Hepatocyte (in vitro differentiated cells): Measurements from ENCODE around the gene PSD2. TPM values are rescaled to one million over a fixed set of nuclear protein-coding genes. Genes with fewer than 3 reads are reported as not detected.

Source experiments
- DNase-seq: peaks from one replicate; pipeline ENCODE4 v3.0.0-alpha.2; 2016; ENCODE audit warnings: low spot score
- H2AFZ ChIP-seq: fragments of 200-600 bp; sonication (generic); 2 replicates; pipeline ENCODE4 v1.6.0; 2016; ENCODE audit warnings: antibody characterized with exemption, mild to moderate bottlenecking
- H3K27ac ChIP-seq: fragments of 200-600 bp; sonication (generic); 2 replicates; pipeline ENCODE4 v1.5.1; 2016; ENCODE audit warnings: mild to moderate bottlenecking
- H3K27me3 ChIP-seq: fragments of 200-600 bp; sonication (generic); 2 replicates; pipeline ENCODE4 v1.6.1; 2016
- H3K36me3 ChIP-seq: fragments of 200-600 bp; sonication (generic); replicated peaks from 2 replicates; pipeline ENCODE4 v1.5.1; 2016; ENCODE audit warnings: low read depth; ENCODE audit not compliant: insufficient read depth
- H3K4me1 ChIP-seq: fragments of 200-600 bp; sonication (generic); 2 replicates; pipeline ENCODE4 v1.5.1; 2016; ENCODE audit warnings: mild to moderate bottlenecking, moderate library complexity; ENCODE audit not compliant: insufficient read depth
- H3K4me2 ChIP-seq: fragments of 200-600 bp; sonication (generic); 2 replicates; pipeline ENCODE4 v1.6.0; 2016
- H3K4me3 ChIP-seq: fragments of 200-600 bp; sonication (generic); 2 replicates; pipeline ENCODE4 v1.5.1; 2016; ENCODE audit warnings: mild to moderate bottlenecking
- H3K79me2 ChIP-seq: fragments of 200-600 bp; sonication (generic); 2 replicates; pipeline ENCODE4 v1.6.0; 2017; ENCODE audit warnings: mild to moderate bottlenecking
- H3K9me2 ChIP-seq: fragments of 200-600 bp; sonication (generic); replicated peaks from 2 replicates; pipeline ENCODE4 v1.6.0; 2017; ENCODE audit warnings: mild to moderate bottlenecking; ENCODE audit not compliant: insufficient read depth
- H3K9me3 ChIP-seq: fragments of 200-600 bp; sonication (generic); 2 replicates; pipeline ENCODE4 v1.5.1; 2016; ENCODE audit warnings: low read depth, mild to moderate bottlenecking
- H4K20me1 ChIP-seq: fragments of 200-600 bp; sonication (generic); 2 replicates; pipeline ENCODE4 v1.6.0; 2016; ENCODE audit warnings: mild to moderate bottlenecking; ENCODE audit not compliant: insufficient read depth, poor library complexity, severe bottlenecking
- EZH2 ChIP-seq: fragments of 200-600 bp; sonication (generic); IDR thresholded peaks from 2 replicates; pipeline ENCODE4 v1.6.1; 2016; ENCODE audit warnings: antibody characterized with exemption, mild to moderate bottlenecking, borderline replicate concordance
- EZH2phosphoT487 ChIP-seq: fragments of 200-600 bp; sonication (generic); IDR thresholded peaks from one replicate; pipeline ENCODE4 v1.6.1; 2018; ENCODE audit warnings: antibody characterized with exemption, mild to moderate bottlenecking, low read depth, moderate library complexity; ENCODE audit not compliant: unreplicated experiment, severe bottlenecking
- WGBS: methylation state at CpG from one replicate; pipeline ENCODE4 v1.1.6; 2016; ENCODE audit warnings: low lambda C conversion rate; ENCODE audit errors: missing lambda C conversion rate; 5-methylcytosine and 5-hydroxymethylcytosine counted together
- polyA plus RNA-seq: library from polyadenylated mRNA; unstranded; fragments of >200 nt; fragmentation: Nextera tagmentation; extraction: Ambion mirVana; gene quantifications from 2 replicates; pipeline ENCODE4 v1.2.1, GENCODE V29; 2016
- total RNA-seq: library from RNA; depleted of rRNA; stranded (reverse); fragments of >200 nt; gene quantifications from 2 replicates; pipeline ENCODE4 v1.2.3, GENCODE V29; 2014
- TF ChIP-seq, protein P1 (sequence below): fragments of 200-600 bp; sonication (generic); IDR thresholded peaks from 2 replicates; pipeline ENCODE4 v1.5.1; 2016; ENCODE audit warnings: antibody characterized with exemption, mild to moderate bottlenecking; ENCODE audit not compliant: poor library complexity

Gene PSD2
- total and polyA plus RNA-seq, 2 experiments from 2014 or later: not detected

GRCh38 chr5:139796061-139796806, 626 bp downstream of the PSD2 start:
- Histone ChIP-seq H2AFZ (no peak overlapping the region), H3K36me3 (no peaks in the 10 kb centered on the region), H3K27me3 (peaks cover 77% of the 10 kb centered on the region), H3K4me2 (peak overlapping the region; percentile 81), H3K4me1 (no peaks in the 10 kb centered on the region), H3K9me2 (no peaks in the 10 kb centered on the region), H3K27ac (no peak overlapping the region), H3K4me3 (no peak overlapping the region), H4K20me1 (no peaks in the 10 kb centered on the region), H3K79me2 (no peaks in the 10 kb centered on the region), H3K9me3 (no peaks in the 10 kb centered on the region)
- TF ChIP-seq, protein P1, sequence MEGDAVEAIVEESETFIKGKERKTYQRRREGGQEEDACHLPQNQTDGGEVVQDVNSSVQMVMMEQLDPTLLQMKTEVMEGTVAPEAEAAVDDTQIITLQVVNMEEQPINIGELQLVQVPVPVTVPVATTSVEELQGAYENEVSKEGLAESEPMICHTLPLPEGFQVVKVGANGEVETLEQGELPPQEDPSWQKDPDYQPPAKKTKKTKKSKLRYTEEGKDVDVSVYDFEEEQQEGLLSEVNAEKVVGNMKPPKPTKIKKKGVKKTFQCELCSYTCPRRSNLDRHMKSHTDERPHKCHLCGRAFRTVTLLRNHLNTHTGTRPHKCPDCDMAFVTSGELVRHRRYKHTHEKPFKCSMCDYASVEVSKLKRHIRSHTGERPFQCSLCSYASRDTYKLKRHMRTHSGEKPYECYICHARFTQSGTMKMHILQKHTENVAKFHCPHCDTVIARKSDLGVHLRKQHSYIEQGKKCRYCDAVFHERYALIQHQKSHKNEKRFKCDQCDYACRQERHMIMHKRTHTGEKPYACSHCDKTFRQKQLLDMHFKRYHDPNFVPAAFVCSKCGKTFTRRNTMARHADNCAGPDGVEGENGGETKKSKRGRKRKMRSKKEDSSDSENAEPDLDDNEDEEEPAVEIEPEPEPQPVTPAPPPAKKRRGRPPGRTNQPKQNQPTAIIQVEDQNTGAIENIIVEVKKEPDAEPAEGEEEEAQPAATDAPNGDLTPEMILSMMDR: no peak
- TF ChIP-seq EZH2: peak; percentile 97
- 13% methylated on average over 12 of the region's 47 CpGs for WGBS
- DNase-seq: no peak

GRCh38 chr5:139797335-139797734, 1.7 kb downstream of the PSD2 start:
- H3K9me2 ChIP-seq: no peaks in the 10 kb centered on the region
- H3K4me3 ChIP-seq: no peak overlapping the region
- TF ChIP-seq EZH2phosphoT487 (no peak), EZH2 (no peak)
- TF ChIP-seq, protein P1: no peak
- no peaks in the 10 kb centered on the region for H3K36me3 ChIP-seq
- no peaks in the 10 kb centered on the region for H3K4me1 ChIP-seq
- no peak overlapping the region for H2AFZ ChIP-seq
- H3K27me3 ChIP-seq: peaks cover 83% of the 10 kb centered on the region
- H3K9me3 ChIP-seq: no peaks in the 10 kb centered on the region
- H3K27ac ChIP-seq: no peak overlapping the region
- H3K79me2 ChIP-seq: no peaks in the 10 kb centered on the region
- no peak overlapping the region for H3K4me2 ChIP-seq
- DNase-seq: no peak
- no peaks in the 10 kb centered on the region for H4K20me1 ChIP-seq
- 70% methylated on average over 3 of the region's 3 CpGs for WGBS

GRCh38 chr5:139797856-139798510, 2.4 kb downstream of the PSD2 start:
- peaks cover 86% of the 10 kb centered on the region for H3K27me3 ChIP-seq
- 67% methylated on average over 9 of the region's 9 CpGs for WGBS
- H2AFZ ChIP-seq: no peak overlapping the region
- H3K4me3 ChIP-seq: no peak overlapping the region
- no peaks in the 10 kb centered on the region for H3K4me1 ChIP-seq
- H3K27ac ChIP-seq: no peak overlapping the region
- H3K4me2 ChIP-seq: no peak overlapping the region
- no peaks in the 10 kb centered on the region for H3K36me3 ChIP-seq
- no peaks in the 10 kb centered on the region for H3K79me2 ChIP-seq
- H3K9me3 ChIP-seq: no peaks in the 10 kb centered on the region
- TF ChIP-seq EZH2: no peak
- H3K9me2 ChIP-seq: no peaks in the 10 kb centered on the region
- DNase-seq: no peak
- H4K20me1 ChIP-seq: no peaks in the 10 kb centered on the region

DNA sequence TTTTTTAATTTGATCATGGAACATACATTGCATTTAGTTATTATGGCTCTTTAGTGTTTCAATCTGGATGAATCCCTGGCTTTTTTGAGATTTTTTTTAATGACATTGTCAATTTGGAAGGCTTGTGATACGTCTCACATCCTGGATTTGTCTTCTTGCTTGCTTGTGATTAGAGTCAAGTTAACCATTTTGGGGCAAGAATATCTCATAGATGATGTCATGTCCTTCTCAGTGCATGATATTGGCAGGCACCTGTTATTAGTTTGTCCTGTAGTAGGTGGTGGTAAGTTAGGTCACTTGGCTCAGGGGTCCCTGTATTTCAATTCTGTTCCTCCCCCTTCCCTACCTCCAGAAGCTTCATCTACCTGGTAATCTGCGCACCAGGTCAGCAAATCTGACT, 3.3 kb downstream of the PSD2 start:
- WGBS: 76% methylated on average over 2 of the region's 2 CpGs
- no peak overlapping the region for H2AFZ ChIP-seq
- peaks cover 84% of the 10 kb centered on the region for H3K27me3 ChIP-seq

More for the DNA sequence above, 3.3 kb downstream of the PSD2 start:
- no peak overlapping the region for H3K27ac ChIP-seq
- no peaks in the 10 kb centered on the region for H3K9me2 ChIP-seq
- H3K4me2 ChIP-seq: no peak overlapping the region
- H3K9me3 ChIP-seq: no peaks in the 10 kb centered on the region
- H3K36me3 ChIP-seq: no peaks in the 10 kb centered on the region
- no peak overlapping the region for H3K4me3 ChIP-seq
- no peaks in the 10 kb centered on the region for H4K20me1 ChIP-seq
- TF ChIP-seq EZH2: no peak
- TF ChIP-seq EZH2phosphoT487: no peak
- TF ChIP-seq, protein P1: no peak
- H3K4me1 ChIP-seq: no peaks in the 10 kb centered on the region
- DNase-seq: no peak
- H3K79me2 ChIP-seq: no peaks in the 10 kb centered on the region
